T47D (cell line): ENCODE data around the gene DNAJC1.
A peak's percentile ranks its signal among the peaks of the same experiment; 100 is the strongest.
"Not testable (repeated sequence)": the region's sequence is repeated elsewhere in the genome, so short reads cannot be mapped to it uniquely, and the experiment has no call there.

Experiments
- DNase-seq, 2 experiments: peaks; one replicate each; pipeline versions ENCODE4 v3.0.0 to v3.0.0-alpha.2; 2011 to 2012; ENCODE audit warnings: low read depth in 1 of 2, low spot score in 1 of 2
- JUND ChIP-seq: IDR thresholded peaks from 2 replicates; pipeline ENCODE4 v1.6.1; 2012; ENCODE audit warnings: low read depth
- in situ Hi-C: cut with HindIII; loops from 2 replicates; pipeline ENCODE4 v1.10.0; 2016; ENCODE audit warnings: low sequenced_read_pairs, low pct_unique_long_range_greater_than_20kb

The DNAJC1 gene

DNA sequence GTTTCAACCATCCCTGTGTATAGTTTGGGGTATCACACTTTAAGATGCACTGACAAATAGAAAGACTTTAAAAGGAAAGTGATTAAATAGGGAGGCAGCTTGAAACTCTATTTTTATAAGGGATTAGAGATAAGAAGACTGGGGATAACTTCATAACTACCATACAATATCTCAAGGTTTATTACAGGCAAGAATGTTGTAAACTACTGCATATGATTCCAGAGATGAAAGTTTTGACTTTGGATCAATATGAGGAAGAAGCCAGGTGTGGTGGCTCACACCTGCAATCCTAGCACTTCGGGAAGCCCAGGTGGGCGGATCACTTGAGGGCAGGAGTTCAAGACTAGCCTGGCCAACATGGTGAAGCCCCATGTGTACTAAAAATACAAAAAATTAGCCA, 96.1 kb downstream of the DNAJC1 start:
- no peak for TF ChIP-seq JUND
- in situ Hi-C loops = no loop called here
- DNase-seq = no peak

DNA sequence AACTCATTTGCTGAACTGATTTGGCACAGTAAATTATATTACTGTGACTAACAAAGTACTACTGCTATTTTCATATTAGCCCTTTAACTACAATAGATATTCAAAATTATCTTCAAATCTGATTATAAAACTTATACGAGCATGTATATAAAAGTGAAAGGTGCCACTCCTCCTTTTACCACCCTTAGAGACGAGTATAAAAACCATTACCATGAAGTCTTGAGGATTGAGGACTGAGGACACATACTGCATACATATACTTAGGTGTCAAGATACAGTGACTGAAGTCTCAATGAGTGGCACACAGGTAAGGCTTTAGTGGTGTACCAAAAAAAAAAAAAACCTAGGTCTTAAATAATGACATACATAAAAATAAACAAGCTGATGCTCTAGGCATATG, 98.6 kb downstream of the DNAJC1 start:
- no peak for DNase-seq
- in situ Hi-C loops = no loop called here
- no peak for TF ChIP-seq JUND

- no peak for TF ChIP-seq JUND
- no peak for DNase-seq
- in situ Hi-C loops = no loop called here
These were observed 103.8 kb downstream of the DNAJC1 start for GRCh38 chr10:21899736-21900135.

GRCh38 chr10:21895932-21896331, 107.6 kb downstream of the DNAJC1 start:
- TF ChIP-seq JUND = no peak
- DNase-seq = no peak
- in situ Hi-C loops = no loop called here

DNA sequence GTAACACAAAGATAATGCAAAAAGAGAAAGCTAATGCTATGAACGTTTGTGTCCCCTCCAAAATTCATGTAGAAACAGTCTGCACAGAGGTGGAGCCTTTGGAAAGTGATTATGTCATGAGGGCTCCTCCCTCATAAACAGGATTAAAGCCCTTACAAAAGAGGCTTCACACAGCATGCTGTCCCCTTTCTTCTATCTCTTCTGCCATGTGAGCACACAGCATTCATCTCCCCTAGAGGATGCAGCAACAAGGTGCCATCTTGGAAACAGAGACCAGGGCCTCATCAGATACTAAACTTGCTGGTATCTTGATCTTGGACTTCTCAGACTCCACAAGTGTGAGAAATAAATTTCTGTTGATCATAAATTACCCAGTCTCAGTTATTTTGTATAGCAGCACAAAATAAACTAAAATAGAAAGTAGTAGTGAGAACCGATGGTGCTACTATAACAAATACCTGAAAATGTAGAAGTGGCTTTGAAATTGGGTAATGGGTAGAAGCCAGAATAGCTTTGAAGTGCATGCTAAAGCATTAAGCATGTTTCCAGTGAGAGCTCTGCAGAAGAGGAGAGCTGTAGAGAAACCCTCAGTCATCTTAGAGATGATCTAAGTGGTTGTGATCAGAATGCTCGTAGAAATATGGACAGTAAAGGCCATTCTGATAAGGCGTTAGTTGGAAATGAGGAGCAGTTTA, 108.7 kb downstream of the DNAJC1 start:
- DNase-seq = no peak
- in situ Hi-C loops = no loop called here
- TF ChIP-seq JUND = no peak

- no peak for TF ChIP-seq JUND
- DNase-seq = no peak
- in situ Hi-C loops = no loop called here
These were observed 112.1 kb downstream of the DNAJC1 start for GRCh38 chr10:21891439-21891838.

- no peak for TF ChIP-seq JUND
- in situ Hi-C loops = no loop called here
- no peak for DNase-seq
These were observed 113.9 kb downstream of the DNAJC1 start for GRCh38 chr10:21889477-21890275.

GRCh38 chr10:21888959-21889358, 114.6 kb downstream of the DNAJC1 start:
- DNase-seq = no peak
- TF ChIP-seq JUND = no peak
- in situ Hi-C loops = no loop called here

DNA sequence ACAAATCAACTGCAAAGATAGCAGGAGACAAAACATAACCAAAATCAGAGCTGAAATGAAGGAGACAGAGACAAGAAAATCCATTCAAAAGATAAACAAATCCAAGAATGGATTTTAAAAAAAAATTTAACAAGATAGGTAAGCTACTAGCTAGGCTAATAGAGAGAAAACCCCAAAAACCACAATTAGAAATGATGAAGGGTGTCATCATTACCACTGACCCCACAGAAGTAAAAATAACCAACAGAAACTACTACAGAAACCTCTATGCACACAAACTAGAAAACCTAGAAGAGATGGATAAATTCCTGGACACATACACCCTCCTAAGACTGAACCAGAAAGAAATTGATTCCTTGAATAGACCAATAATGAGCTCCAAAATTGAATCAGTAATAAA, 117.6 kb downstream of the DNAJC1 start:
- TF ChIP-seq JUND = no peak
- in situ Hi-C loops = no loop called here
- no peak for DNase-seq

DNA sequence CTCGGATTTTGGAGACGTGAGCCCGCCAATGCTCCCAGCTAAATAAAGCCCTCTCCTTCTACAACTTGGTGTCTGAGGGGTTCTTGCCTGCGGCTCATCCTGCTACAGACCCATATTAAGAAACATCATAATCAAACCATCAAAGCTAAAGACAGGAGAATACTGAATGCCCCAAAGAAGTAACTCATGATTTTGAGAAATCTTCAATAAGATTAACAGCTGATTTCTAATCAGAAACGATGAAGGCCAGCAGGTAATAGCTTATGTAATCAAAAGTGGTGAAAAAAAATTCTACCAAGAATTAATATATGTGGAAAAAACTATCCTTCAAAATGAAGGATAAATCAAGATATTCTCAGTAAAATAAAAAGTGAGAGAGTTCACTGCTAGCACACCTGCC, 130.3 kb downstream of the DNAJC1 start:
- DNase-seq = no peak
- TF ChIP-seq JUND = no peak
- in situ Hi-C loops = no loop called here

DNA sequence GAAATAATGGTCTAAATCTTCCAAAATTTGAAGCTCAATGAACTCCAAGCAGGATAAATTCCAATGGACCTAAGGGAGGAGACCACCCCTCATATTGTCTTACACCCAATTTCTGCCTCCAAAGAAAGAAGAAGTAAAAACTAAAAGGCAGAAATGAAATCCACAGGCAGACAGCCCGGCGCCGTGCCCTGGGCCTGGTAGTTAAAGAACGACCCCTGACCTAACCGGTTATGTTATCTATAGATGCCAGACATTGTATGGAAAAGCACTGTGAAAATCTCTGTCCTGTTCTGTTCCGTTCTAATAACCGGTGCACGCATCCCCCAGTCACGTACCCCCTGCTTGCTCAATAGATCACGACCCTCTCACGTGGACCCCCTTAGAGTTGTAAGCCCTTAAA, 130.8 kb downstream of the DNAJC1 start:
- in situ Hi-C loops, DNase-seq: not testable (repeated sequence)

- DNase-seq = peak in 1 of 2 experiments; percentile 64
- in situ Hi-C loops = no loop called here
- TF ChIP-seq JUND = no peak
These were observed 132.7 kb downstream of the DNAJC1 start for GRCh38 chr10:21870849-21871248.

DNA sequence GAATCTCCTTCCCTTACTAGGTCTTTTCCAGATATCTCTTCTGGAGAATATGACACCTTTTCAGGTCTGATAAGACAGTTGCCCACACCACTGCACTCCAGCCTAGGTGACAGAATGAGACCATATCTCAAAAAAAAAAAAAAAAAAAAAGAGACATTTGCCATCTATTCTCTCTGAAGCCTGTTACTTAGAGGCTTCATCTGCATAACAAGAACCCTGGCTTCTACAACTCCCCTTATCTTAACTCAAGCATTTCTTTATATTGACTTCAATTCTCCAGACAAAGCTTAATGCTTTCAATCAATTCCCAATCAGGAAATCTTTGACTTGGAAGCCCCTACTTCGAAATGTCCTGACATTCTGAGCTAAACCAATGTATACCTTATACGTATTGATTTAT, 134.4 kb downstream of the DNAJC1 start:
- DNase-seq, in situ Hi-C loops: not testable (repeated sequence)

DNA sequence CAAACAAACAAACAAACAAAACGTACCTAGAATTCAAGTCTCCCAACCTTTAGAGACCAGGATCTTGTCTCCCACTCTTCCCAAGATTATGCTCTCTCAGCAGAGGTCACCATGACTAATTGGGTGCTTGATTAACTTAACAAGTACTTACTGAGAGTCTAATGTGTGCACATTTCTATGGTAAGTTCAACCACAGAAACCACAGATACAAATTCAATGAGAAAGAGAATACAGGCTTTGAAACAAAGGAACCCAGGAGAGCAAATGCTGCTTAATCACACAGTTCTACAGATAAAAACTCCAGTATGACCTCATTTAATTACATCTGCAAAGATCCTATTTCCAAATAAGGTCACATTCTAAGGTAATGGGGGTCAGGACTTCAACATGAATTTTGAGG, 142.8 kb downstream of the DNAJC1 start:
- no peak for DNase-seq
- in situ Hi-C loops = no loop called here
- TF ChIP-seq JUND = no peak
